Glutamatergic neuron (in vitro differentiated cells): ENCODE measurements around the gene C16orf87. TPM values are rescaled to one million over a fixed set of nuclear protein-coding genes. Genes with fewer than 3 reads are reported as not detected.

Source experiments
- DNase-seq: peaks from one replicate; pipeline ENCODE4 v3.0.0; 2022
- H3K27ac Mint-ChIP-seq: one replicate; pipeline ENCODE4 v1.8.0; 2020; ENCODE audit warnings: mild to moderate bottlenecking, mixed read lengths, inconsistent platforms; ENCODE audit not compliant: unreplicated experiment
- H3K27me3 Mint-ChIP-seq: one replicate; pipeline ENCODE4 v1.8.0; 2020; ENCODE audit warnings: mild to moderate bottlenecking, moderate library complexity, mixed read lengths, inconsistent platforms; ENCODE audit not compliant: unreplicated experiment
- H3K36me3 Mint-ChIP-seq: one replicate; pipeline ENCODE4 v1.8.0; 2020; ENCODE audit warnings: mild to moderate bottlenecking, mixed read lengths, inconsistent platforms; ENCODE audit not compliant: unreplicated experiment
- H3K4me1 Mint-ChIP-seq: one replicate; pipeline ENCODE4 v1.8.0; 2020; ENCODE audit warnings: mild to moderate bottlenecking, low read depth, mixed read lengths, inconsistent platforms; ENCODE audit not compliant: unreplicated experiment
- H3K4me3 Mint-ChIP-seq: one replicate; pipeline ENCODE4 v1.8.0; 2020; ENCODE audit warnings: mild to moderate bottlenecking, mixed read lengths, inconsistent platforms; ENCODE audit not compliant: unreplicated experiment
- H3K9me3 Mint-ChIP-seq: one replicate; pipeline ENCODE4 v1.8.0; 2020; ENCODE audit warnings: mild to moderate bottlenecking, moderate library complexity, mixed read lengths, inconsistent platforms; ENCODE audit not compliant: unreplicated experiment
- CTCF ChIP-seq: fragments of 200-600 bp; sonication (generic); IDR thresholded peaks from one replicate; pipeline ENCODE4 v1.5.0; 2021; ENCODE audit not compliant: partially characterized antibody, unreplicated experiment
- total RNA-seq: library from RNA; stranded (reverse); fragmentation: NEBNext Ultra II Directional; extraction: Animal tissue kit (Norgen Biotek cat#: 25700); gene quantifications from one replicate; pipeline ENCODE4 v1.2.1, GENCODE V29; 2021; ENCODE audit not compliant: unreplicated experiment

The C16orf87 gene
- total RNA-seq, 1 donor from 2014 or later = 15.8 TPM

GRCh38 chr16:46793841-46794240 is 37.1 kb downstream of the C16orf87 start:
- peaks cover 17% of the 10 kb centered on the region for H3K9me3 Mint-ChIP-seq
- peaks cover 23% of the 10 kb centered on the region for H3K36me3 Mint-ChIP-seq
- TF ChIP-seq CTCF = no peak
- H3K27me3 Mint-ChIP-seq = peaks cover 6% of the 10 kb centered on the region
- H3K27ac Mint-ChIP-seq = no peak overlapping the region
- no peaks in the 10 kb centered on the region for H3K4me1 Mint-ChIP-seq
- H3K4me3 Mint-ChIP-seq = no peak overlapping the region
- DNase-seq = no peak

GRCh38 chr16:46790599-46791270 is 40.2 kb downstream of the C16orf87 start:
- Mint-ChIP-seq H3K27me3 (peaks cover 6% of the 10 kb centered on the region), H3K27ac (peak overlapping the region; percentile 60), H3K36me3 (peaks cover 25% of the 10 kb centered on the region)

DNA sequence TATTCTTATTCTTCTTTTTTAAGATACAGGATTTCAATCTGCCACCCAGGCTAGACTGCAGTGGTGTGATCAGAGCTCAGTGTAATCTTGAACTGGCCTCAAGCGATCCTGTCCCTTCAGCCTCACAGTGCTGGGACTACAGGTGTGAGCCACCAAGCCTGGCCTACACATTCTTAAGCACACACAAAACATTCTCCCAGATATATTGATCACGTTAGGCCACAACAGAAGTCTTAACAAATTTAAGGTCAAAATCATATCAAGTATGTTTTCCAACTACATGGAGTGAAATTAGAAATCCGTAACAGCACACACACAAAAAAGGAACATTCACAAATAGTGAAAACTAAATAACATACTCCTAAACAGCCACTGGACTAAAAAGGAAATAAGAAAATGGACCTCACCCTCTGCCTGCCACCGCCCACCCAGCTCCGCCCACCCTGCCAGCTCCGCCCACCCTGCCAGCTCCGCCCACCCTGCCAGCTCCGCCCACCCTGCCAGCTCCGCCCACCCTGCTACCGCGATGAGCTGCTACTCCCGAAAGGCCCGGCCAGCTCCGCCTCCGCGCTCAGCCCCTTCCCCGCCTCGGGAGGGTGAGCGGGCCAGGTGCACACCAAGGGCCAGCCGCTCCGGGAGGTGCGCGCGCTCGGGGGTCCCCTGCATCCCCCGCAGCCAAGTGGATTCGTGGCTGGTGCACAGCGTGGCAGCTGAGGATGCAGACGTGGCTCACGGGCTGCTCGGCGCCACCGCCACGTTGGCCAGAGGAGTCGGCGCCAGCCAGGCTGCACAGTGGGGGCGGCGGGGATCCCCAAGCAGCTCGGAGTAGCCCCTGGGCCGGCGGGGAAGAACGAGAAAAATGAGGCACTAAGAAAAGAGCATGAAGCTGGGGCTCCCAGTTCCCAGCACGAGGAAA is 41.2 kb downstream of the C16orf87 start:
- no peak for TF ChIP-seq CTCF
- H3K9me3 Mint-ChIP-seq = peaks cover 17% of the 10 kb centered on the region
- H3K36me3 Mint-ChIP-seq = peaks cover 22% of the 10 kb centered on the region
- H3K4me1 Mint-ChIP-seq = no peaks in the 10 kb centered on the region
- H3K27me3 Mint-ChIP-seq = peaks cover 6% of the 10 kb centered on the region
- peak overlapping the region; percentile 60 for H3K27ac Mint-ChIP-seq
- peak overlapping the region; percentile 83 for H3K4me3 Mint-ChIP-seq
- DNase-seq = peak; percentile 75

More at GRCh38 chr16:46790599-46791270, 40.2 kb downstream of the C16orf87 start:
- Mint-ChIP-seq H3K4me3 (peak overlapping the region; percentile 83), H3K4me1 (no peaks in the 10 kb centered on the region), H3K9me3 (peaks cover 21% of the 10 kb centered on the region)
- no peak for TF ChIP-seq CTCF
- no peak for DNase-seq

- Mint-ChIP-seq H3K4me1 (no peaks in the 10 kb centered on the region), H3K36me3 (peaks cover 16% of the 10 kb centered on the region), H3K27ac (no peak overlapping the region), H3K9me3 (peaks cover 14% of the 10 kb centered on the region), H3K27me3 (peaks cover 6% of the 10 kb centered on the region), H3K4me3 (no peak overlapping the region)
- no peak for DNase-seq
- no peak for TF ChIP-seq CTCF
Observed at GRCh38 chr16:46788891-46789474, 42.0 kb downstream of the C16orf87 start.

- no peak overlapping the region for H3K4me3 Mint-ChIP-seq
- H3K4me1 Mint-ChIP-seq = no peaks in the 10 kb centered on the region
- H3K9me3 Mint-ChIP-seq = peaks cover 14% of the 10 kb centered on the region
- DNase-seq = no peak
- peaks cover 16% of the 10 kb centered on the region for H3K36me3 Mint-ChIP-seq
- no peak overlapping the region for H3K27ac Mint-ChIP-seq
- TF ChIP-seq CTCF = no peak
- H3K27me3 Mint-ChIP-seq = peaks cover 6% of the 10 kb centered on the region
Observed at GRCh38 chr16:46787909-46788308, 43.1 kb downstream of the C16orf87 start.
